Loucy (cell line): Measurements from ENCODE around the gene AKAP6.

ENCODE experiments used
- H2AFZ ChIP-seq: fragments of 200-600 bp; sonication (generic); 2 replicates; pipeline ENCODE4 v1.6.0; 2016; ENCODE audit warnings: antibody characterized with exemption, mild to moderate bottlenecking, low read length, moderate library complexity
- H3F3A ChIP-seq: fragments of 200-600 bp; 2 replicates; pipeline ENCODE4 v1.6.0; 2016; ENCODE audit warnings: antibody characterized with exemption, low read depth, mild to moderate bottlenecking
- H3K27me3 ChIP-seq: fragments of 200-600 bp; sonication (generic); 2 replicates; pipeline ENCODE4 v1.6.1; 2014; ENCODE audit warnings: low read length, mild to moderate bottlenecking; ENCODE audit not compliant: insufficient read depth, poor library complexity, severe bottlenecking
- H3K36me3 ChIP-seq: fragments of 200-600 bp; sonication (generic); 2 replicates; pipeline ENCODE4 v1.6.1; 2016; ENCODE audit warnings: low read length; ENCODE audit not compliant: insufficient read depth
- H3K4me1 ChIP-seq: fragments of 200-600 bp; sonication (generic); 2 replicates; pipeline ENCODE4 v1.5.1; 2014; ENCODE audit warnings: low read length, mild to moderate bottlenecking; ENCODE audit not compliant: insufficient read depth, poor library complexity, severe bottlenecking
- H3K4me2 ChIP-seq: fragments of 200-600 bp; sonication (generic); 2 replicates; pipeline ENCODE4 v1.6.0; 2014; ENCODE audit warnings: antibody characterized with exemption, low read length, low read depth, mild to moderate bottlenecking; ENCODE audit not compliant: poor library complexity, severe bottlenecking
- H3K4me3 ChIP-seq: fragments of 200-600 bp; sonication (generic); 2 replicates; pipeline ENCODE4 v1.5.1; 2014; ENCODE audit warnings: low read length, mild to moderate bottlenecking, mixed read lengths; ENCODE audit not compliant: poor library complexity, severe bottlenecking
- H3K79me2 ChIP-seq: fragments of 200-600 bp; sonication (generic); 2 replicates; pipeline ENCODE4 v1.6.1; 2014; ENCODE audit warnings: low read length; ENCODE audit not compliant: insufficient read depth
- H3K9ac ChIP-seq: fragments of 200-600 bp; sonication (generic); 2 replicates; pipeline ENCODE4 v1.6.0; 2014; ENCODE audit warnings: mild to moderate bottlenecking, low read depth, low read length, moderate library complexity; ENCODE audit not compliant: poor library complexity, severe bottlenecking
- H3K9me2 ChIP-seq: fragments of 200-600 bp; sonication (generic); replicated peaks from 2 replicates; pipeline ENCODE4 v1.6.1; 2016; ENCODE audit warnings: low read depth, low read length, mixed read lengths
- H3K9me3 ChIP-seq: fragments of 200-600 bp; sonication (generic); 2 replicates; pipeline ENCODE4 v1.6.1; 2014; ENCODE audit warnings: mild to moderate bottlenecking, antibody characterized with exemption, low read length, low read depth; ENCODE audit not compliant: insufficient read depth
- H4K20me1 ChIP-seq: fragments of 200-600 bp; sonication (generic); 2 replicates; pipeline ENCODE4 v1.6.0; 2014; ENCODE audit warnings: antibody characterized with exemption, low read length, mild to moderate bottlenecking; ENCODE audit not compliant: insufficient read depth, poor library complexity, severe bottlenecking
- EZH2phosphoT487 ChIP-seq: fragments of 200-600 bp; IDR thresholded peaks from 2 replicates; pipeline ENCODE4 v1.6.1; 2018; ENCODE audit warnings: antibody characterized with exemption, mild to moderate bottlenecking, moderate library complexity, borderline replicate concordance
- TF ChIP-seq, protein P1 (sequence below): fragments of 200-600 bp; sonication (generic); conservative IDR thresholded peaks from 2 replicates; pipeline ENCODE4 v1.5.1; 2014; ENCODE audit warnings: mild to moderate bottlenecking, antibody characterized with exemption, low read length

Gene AKAP6

GRCh38 chr14:32478050-32478449, 149.0 kb downstream of the AKAP6 start:
- H4K20me1 ChIP-seq = no peaks in the 10 kb centered on the region
- H3K36me3 ChIP-seq = no peaks in the 10 kb centered on the region
- TF ChIP-seq, protein P1, sequence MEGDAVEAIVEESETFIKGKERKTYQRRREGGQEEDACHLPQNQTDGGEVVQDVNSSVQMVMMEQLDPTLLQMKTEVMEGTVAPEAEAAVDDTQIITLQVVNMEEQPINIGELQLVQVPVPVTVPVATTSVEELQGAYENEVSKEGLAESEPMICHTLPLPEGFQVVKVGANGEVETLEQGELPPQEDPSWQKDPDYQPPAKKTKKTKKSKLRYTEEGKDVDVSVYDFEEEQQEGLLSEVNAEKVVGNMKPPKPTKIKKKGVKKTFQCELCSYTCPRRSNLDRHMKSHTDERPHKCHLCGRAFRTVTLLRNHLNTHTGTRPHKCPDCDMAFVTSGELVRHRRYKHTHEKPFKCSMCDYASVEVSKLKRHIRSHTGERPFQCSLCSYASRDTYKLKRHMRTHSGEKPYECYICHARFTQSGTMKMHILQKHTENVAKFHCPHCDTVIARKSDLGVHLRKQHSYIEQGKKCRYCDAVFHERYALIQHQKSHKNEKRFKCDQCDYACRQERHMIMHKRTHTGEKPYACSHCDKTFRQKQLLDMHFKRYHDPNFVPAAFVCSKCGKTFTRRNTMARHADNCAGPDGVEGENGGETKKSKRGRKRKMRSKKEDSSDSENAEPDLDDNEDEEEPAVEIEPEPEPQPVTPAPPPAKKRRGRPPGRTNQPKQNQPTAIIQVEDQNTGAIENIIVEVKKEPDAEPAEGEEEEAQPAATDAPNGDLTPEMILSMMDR = no peak
- no peak for TF ChIP-seq EZH2phosphoT487
- H3K79me2 ChIP-seq = no peaks in the 10 kb centered on the region
- no peaks in the 10 kb centered on the region for H3K9me3 ChIP-seq
- H3K4me2 ChIP-seq = no peak overlapping the region
- H3K9ac ChIP-seq = no peak overlapping the region
- H3K4me1 ChIP-seq = no peaks in the 10 kb centered on the region
- H2AFZ ChIP-seq = no peak overlapping the region
- H3K27me3 ChIP-seq = no peaks in the 10 kb centered on the region
- no peak overlapping the region for H3K4me3 ChIP-seq
- H3F3A ChIP-seq = no peaks in the 10 kb centered on the region
- H3K9me2 ChIP-seq = no peaks in the 10 kb centered on the region

GRCh38 chr14:32480337-32480736, 151.2 kb downstream of the AKAP6 start:
- TF ChIP-seq EZH2phosphoT487 = no peak
- TF ChIP-seq, protein P1 = no peak
- H3F3A ChIP-seq = no peaks in the 10 kb centered on the region
- no peak overlapping the region for H3K9ac ChIP-seq
- no peaks in the 10 kb centered on the region for H3K9me3 ChIP-seq
- no peaks in the 10 kb centered on the region for H4K20me1 ChIP-seq
- no peak overlapping the region for H3K4me3 ChIP-seq
- H3K36me3 ChIP-seq = no peaks in the 10 kb centered on the region
- H3K4me1 ChIP-seq = no peaks in the 10 kb centered on the region
- H3K27me3 ChIP-seq = no peaks in the 10 kb centered on the region
- H3K4me2 ChIP-seq = no peak overlapping the region
- H3K79me2 ChIP-seq = no peaks in the 10 kb centered on the region
- no peak overlapping the region for H2AFZ ChIP-seq
- H3K9me2 ChIP-seq = no peaks in the 10 kb centered on the region

- TF ChIP-seq, protein P1 = no peak
- H3K27me3 ChIP-seq = no peaks in the 10 kb centered on the region
- no peak overlapping the region for H2AFZ ChIP-seq
- no peaks in the 10 kb centered on the region for H3F3A ChIP-seq
- H3K79me2 ChIP-seq = no peaks in the 10 kb centered on the region
- H3K36me3 ChIP-seq = no peaks in the 10 kb centered on the region
- H3K4me2 ChIP-seq = no peak overlapping the region
- no peaks in the 10 kb centered on the region for H3K9me2 ChIP-seq
- H3K4me1 ChIP-seq = no peaks in the 10 kb centered on the region
- no peaks in the 10 kb centered on the region for H3K9me3 ChIP-seq
- H4K20me1 ChIP-seq = no peaks in the 10 kb centered on the region
- no peak overlapping the region for H3K4me3 ChIP-seq
- H3K9ac ChIP-seq = no peak overlapping the region
Observed at GRCh38 chr14:32481707-32482106, 152.6 kb downstream of the AKAP6 start.
